NCI-H1048 (cell line): ENCODE results near the gene UBALD2.
"Not testable (repeated sequence)": the region's sequence is repeated elsewhere in the genome, so short reads cannot be mapped to it uniquely, and the experiment has no call there.

Experiments
- DNase-seq: peaks from one replicate; lab custom pipeline; 2025; lab: John Stamatoyannopoulos, UW

The UBALD2 gene

GRCh38 chr17:76264755-76265623 lies at the start of gene UBALD2:
Gene UBALD2, plus strand, starts transcription at chr17:76265348. Its CDS starts 158 bp downstream, at chr17:76265506.
- DNase-seq, result peak; percentile 97

- no peak for DNase-seq
Observed at GRCh38 chr17:76217081-76217480, 48.1 kb upstream of the UBALD2 start.

GRCh38 chr17:76219670-76220383 lies 45.3 kb upstream of the UBALD2 start:
- DNase-seq, result no peak

GRCh38 chr17:76223802-76224201 lies 41.3 kb upstream of the UBALD2 start:
- no peak for DNase-seq

GRCh38 chr17:76225373-76226086 lies 39.6 kb upstream of the UBALD2 start:
- DNase-seq, result not testable (repeated sequence)

- DNase-seq, result not testable (repeated sequence)
Observed at GRCh38 chr17:76226749-76227148, 38.4 kb upstream of the UBALD2 start.

- no peak for DNase-seq
Observed at GRCh38 chr17:76232342-76232741, 32.8 kb upstream of the UBALD2 start.

GRCh38 chr17:76233588-76234353 lies 31.4 kb upstream of the UBALD2 start:
- no peak for DNase-seq

GRCh38 chr17:76234354-76234679 lies 30.8 kb upstream of the UBALD2 start:
- no peak for DNase-seq

- no peak for DNase-seq
Observed at GRCh38 chr17:76235883-76236282, 29.3 kb upstream of the UBALD2 start.

- DNase-seq, result no peak
Observed at GRCh38 chr17:76236603-76237002, 28.5 kb upstream of the UBALD2 start.

GRCh38 chr17:76237859-76238313 lies 27.3 kb upstream of the UBALD2 start:
- no peak for DNase-seq

- DNase-seq, result no peak
Observed at GRCh38 chr17:76238847-76239537, 26.2 kb upstream of the UBALD2 start.

- no peak for DNase-seq
Observed at GRCh38 chr17:76239538-76240274, 25.4 kb upstream of the UBALD2 start.

- DNase-seq, result no peak
Observed at GRCh38 chr17:76240461-76241203, 24.5 kb upstream of the UBALD2 start, which contains the start of gene RNF157. Gene RNF157, minus strand, starts transcription at chr17:76240493. Its CDS starts 253 bp downstream, at chr17:76240240.

- no peak for DNase-seq
Observed at GRCh38 chr17:76241204-76241538, 24.0 kb upstream of the UBALD2 start.

GRCh38 chr17:76241691-76242255 lies 23.4 kb upstream of the UBALD2 start:
- DNase-seq, result no peak

GRCh38 chr17:76243826-76244679 lies 21.1 kb upstream of the UBALD2 start:
- DNase-seq, result no peak
